Measurements from ENCODE around the gene NT5C. TPM values are rescaled to one million over a fixed set of nuclear protein-coding genes. Genes with fewer than 3 reads are reported as not detected.

Gene NT5C
- total RNA-seq, 1 experiment from 2014 or later, result 92.2 TPM

GRCh38 chr17:75087558-75088453 lies 43.7 kb downstream of the NT5C start, which contains the start of gene SLC16A5:
SLC16A5 (plus strand) TSS chr17:75087954; CDS start chr17:75093637, 5,683 bp downstream.
- H3K36me3 ChIP-seq, result no peaks in the 10 kb centered on the region
- peak within 1 kb of the TSS; percentile 46 for H3K4me3 ChIP-seq
- no peaks in the 10 kb centered on the region for H3K9me3 ChIP-seq
- peak; percentile 93 for DNase-seq
- H3K27me3 ChIP-seq, result no peaks in the 10 kb centered on the region

DNA sequence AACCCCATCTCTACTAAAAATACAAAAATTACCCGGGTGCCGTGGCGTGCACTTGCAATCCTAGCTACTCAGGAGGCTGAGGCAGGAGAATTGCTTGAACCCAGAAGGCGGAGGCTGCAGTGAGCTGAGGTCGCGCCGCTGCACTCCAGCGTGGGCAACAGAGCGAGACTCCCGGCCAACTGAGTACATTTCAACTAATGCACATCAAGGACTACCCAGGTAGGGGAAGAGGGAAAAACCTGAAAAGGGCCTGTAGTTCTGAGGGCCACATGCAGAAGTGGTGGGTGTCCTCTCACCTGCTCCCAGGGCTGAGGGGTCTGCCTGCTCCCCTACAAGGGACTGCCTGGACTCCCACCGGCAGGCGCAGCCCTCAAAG lies 44.4 kb downstream of the NT5C start:
- Histone ChIP-seq H3K36me3 (no peaks in the 10 kb centered on the region), H3K4me3 (peak overlapping the region; percentile 46), H3K9me3 (no peaks in the 10 kb centered on the region), H3K27me3 (no peaks in the 10 kb centered on the region)
- DNase-seq, result no peak

DNA sequence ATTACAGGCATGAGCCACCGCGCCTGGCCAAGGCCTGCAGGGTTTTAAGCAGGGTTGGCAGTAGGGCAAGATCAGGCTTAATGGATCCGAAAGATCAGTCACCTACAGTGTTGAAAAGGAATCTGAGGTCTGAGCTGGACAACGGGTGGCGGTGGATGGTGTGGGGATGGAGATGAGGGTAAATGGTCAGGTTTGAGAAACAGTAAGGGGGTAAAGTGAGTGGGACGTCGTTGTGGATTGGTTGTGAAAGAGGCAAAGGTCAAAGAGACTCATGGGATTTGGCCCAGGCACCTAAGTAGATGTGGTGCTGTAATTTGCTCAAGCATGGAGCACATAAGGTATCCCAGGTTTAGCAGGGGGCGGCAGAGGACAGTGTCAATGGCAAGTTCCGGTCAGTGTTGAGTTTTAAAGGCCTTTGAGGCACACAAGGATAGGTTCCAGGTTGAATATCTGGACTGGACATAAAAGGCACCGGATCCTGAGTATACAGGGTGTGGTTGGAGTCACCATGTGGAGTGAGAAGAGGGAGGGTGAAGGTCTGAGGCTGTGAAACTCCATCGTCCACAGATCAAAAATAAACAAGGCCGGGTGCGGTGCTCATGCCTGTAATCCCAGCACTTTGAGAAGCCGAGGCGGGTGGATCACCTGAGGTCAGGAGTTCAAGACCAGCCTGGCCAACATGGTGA lies 44.9 kb downstream of the NT5C start:
- no peak for DNase-seq
- Histone ChIP-seq H3K27me3 (no peaks in the 10 kb centered on the region), H3K4me3 (peak overlapping the region; percentile 46), H3K36me3 (no peaks in the 10 kb centered on the region), H3K9me3 (no peaks in the 10 kb centered on the region)

GRCh38 chr17:75084039-75084660 lies 47.4 kb downstream of the NT5C start:
- Histone ChIP-seq H3K36me3 (no peaks in the 10 kb centered on the region), H3K9me3 (no peaks in the 10 kb centered on the region), H3K4me3 (no peak overlapping the region), H3K27me3 (no peaks in the 10 kb centered on the region)
- no peak for DNase-seq

DNA sequence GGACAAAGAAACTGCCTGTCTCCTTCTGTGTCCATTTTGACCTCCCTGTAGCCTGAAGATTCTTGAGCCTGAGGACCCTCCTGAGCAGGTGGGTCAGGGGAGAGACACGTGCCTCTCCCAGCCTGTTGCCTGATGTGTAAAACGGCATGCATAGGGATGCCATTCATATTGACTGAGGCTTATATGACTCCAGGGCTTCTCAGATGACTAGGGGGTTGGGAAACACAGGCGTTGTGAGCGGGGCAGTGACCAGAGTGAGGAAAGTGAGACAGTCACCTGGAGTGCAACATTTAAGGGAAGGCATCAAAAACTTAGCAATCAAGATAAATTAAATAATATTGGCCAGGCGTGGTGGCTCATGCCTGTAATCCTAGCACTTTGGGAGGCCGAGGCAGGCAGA lies 48.9 kb downstream of the NT5C start:
- H3K36me3 ChIP-seq, result no peaks in the 10 kb centered on the region
- no peak for DNase-seq

DNA sequence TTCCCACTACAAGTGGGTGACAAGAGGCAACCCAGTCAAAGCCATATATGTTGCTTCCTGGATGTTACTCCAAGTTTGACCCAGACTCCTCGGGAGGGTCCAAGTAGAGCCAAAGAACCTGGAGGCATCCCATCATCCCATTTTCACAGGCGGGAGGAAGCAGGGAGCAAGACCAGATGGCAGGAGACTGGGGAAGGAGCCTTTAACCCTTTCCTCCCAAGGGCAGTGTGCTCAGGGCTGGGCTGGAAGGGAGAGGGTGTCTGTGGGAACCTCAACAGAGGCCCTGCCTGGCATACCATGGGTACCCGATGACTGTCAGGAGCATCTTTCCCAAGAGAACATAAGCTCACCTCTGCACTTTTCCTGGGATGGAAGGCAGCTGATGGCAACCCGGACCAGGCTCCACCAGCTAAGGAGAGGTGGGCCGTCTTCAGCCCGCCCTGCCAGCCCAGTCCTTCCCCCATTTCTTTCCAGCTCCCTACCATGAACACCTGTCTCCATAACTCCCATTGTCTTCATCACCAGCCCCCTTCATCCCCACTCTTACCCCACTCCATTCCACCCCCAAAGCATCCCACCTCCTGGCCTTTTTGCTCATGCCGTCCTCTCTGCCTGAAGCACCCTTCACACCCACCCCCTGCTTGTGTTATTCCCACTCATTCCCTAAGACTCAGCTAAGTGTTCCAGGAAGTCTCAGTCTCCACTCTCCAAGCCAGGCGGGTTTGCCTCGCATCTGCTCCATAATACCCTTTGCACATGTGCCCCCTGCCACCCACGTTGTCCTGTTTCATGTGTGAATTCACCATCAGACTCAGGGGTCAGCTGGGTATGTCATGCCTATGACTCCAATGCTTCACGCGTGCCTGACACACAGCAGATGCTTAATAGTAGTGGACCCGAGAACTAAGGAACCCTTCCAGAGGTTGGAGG lies 49.7 kb downstream of the NT5C start:
- DNase-seq, result no peak

More for the DNA sequence above, 48.9 kb downstream of the NT5C start:
- Histone ChIP-seq H3K27me3 (no peaks in the 10 kb centered on the region), H3K4me3 (no peak overlapping the region), H3K9me3 (no peaks in the 10 kb centered on the region)

More for the DNA sequence above, 49.7 kb downstream of the NT5C start:
- H3K36me3 ChIP-seq, result no peaks in the 10 kb centered on the region
- H3K4me3 ChIP-seq, result no peak overlapping the region
- no peaks in the 10 kb centered on the region for H3K9me3 ChIP-seq
- no peaks in the 10 kb centered on the region for H3K27me3 ChIP-seq

Other genes with a start within 250 kb of the NT5C start
- gene FADS6, start 238.1 kb downstream of the NT5C start, total RNA-seq (2014; rRNA removed; shearing (Covaris generic); ENCODE audit: low replicate concordance), result not detected in 2 replicates
- not detected in 2 replicates for gene USH1G, start 208.5 kb downstream of the NT5C start, total RNA-seq (2014; rRNA removed; shearing (Covaris generic); ENCODE audit: low replicate concordance)
- not detected in 2 replicates for gene OTOP2, start 207.5 kb downstream of the NT5C start, total RNA-seq (2014; rRNA removed; shearing (Covaris generic); ENCODE audit: low replicate concordance)
- not detected in 2 replicates for gene OTOP3, start 195.8 kb downstream of the NT5C start, total RNA-seq (2014; rRNA removed; shearing (Covaris generic); ENCODE audit: low replicate concordance)
- not detected in 2 replicates for gene HID1, start 159.0 kb downstream of the NT5C start, total RNA-seq (2014; rRNA removed; shearing (Covaris generic); ENCODE audit: low replicate concordance)
- gene CDR2L, start 144.1 kb downstream of the NT5C start, total RNA-seq (2014; rRNA removed; shearing (Covaris generic); ENCODE audit: low replicate concordance), result 2.2 and 4.2 TPM in 2 replicates
- gene MRPL58, start 119.1 kb downstream of the NT5C start, total RNA-seq (2014; rRNA removed; shearing (Covaris generic); ENCODE audit: low replicate concordance), result 94.3 and 148 TPM in 2 replicates
- gene ATP5PD, start 84.8 kb downstream of the NT5C start, total RNA-seq (2014; rRNA removed; shearing (Covaris generic); ENCODE audit: low replicate concordance), result 296 and 323 TPM in 2 replicates
- gene KCTD2, start 84.5 kb downstream of the NT5C start, total RNA-seq (2014; rRNA removed; shearing (Covaris generic); ENCODE audit: low replicate concordance), result 15.6 and 17.0 TPM in 2 replicates
- gene SLC16A5, start 43.8 kb downstream of the NT5C start, total RNA-seq (2014; rRNA removed; shearing (Covaris generic); ENCODE audit: low replicate concordance), result 0.12 and 0.33 TPM in 2 replicates
- 12.0 and 15.1 TPM in 2 replicates for gene ARMC7, start 21.8 kb downstream of the NT5C start, total RNA-seq (2014; rRNA removed; shearing (Covaris generic); ENCODE audit: low replicate concordance)
- 117 and 285 TPM in 2 replicates for gene JPT1, start 22.8 kb upstream of the NT5C start, total RNA-seq (2014; rRNA removed; shearing (Covaris generic); ENCODE audit: low replicate concordance)
- gene SUMO2, start 51.2 kb upstream of the NT5C start, total RNA-seq (2014; rRNA removed; shearing (Covaris generic); ENCODE audit: low replicate concordance), result 145 and 181 TPM in 2 replicates
- gene NUP85, start 73.9 kb upstream of the NT5C start, total RNA-seq (2014; rRNA removed; shearing (Covaris generic); ENCODE audit: low replicate concordance), result 75.0 and 100 TPM in 2 replicates
- gene GGA3, start 129.9 kb upstream of the NT5C start, total RNA-seq (2014; rRNA removed; shearing (Covaris generic); ENCODE audit: low replicate concordance), result 5.8 and 9.2 TPM in 2 replicates
- 78.0 and 101 TPM in 2 replicates for gene MRPS7, start 130.1 kb upstream of the NT5C start, total RNA-seq (2014; rRNA removed; shearing (Covaris generic); ENCODE audit: low replicate concordance)
- gene MIF4GD, start 139.5 kb upstream of the NT5C start, total RNA-seq (2014; rRNA removed; shearing (Covaris generic); ENCODE audit: low replicate concordance), result 4.4 and 18.2 TPM in 2 replicates
- 17.8 and 21.7 TPM in 2 replicates for gene SLC25A19, start 157.7 kb upstream of the NT5C start, total RNA-seq (2014; rRNA removed; shearing (Covaris generic); ENCODE audit: low replicate concordance)